GM19372 (cell line): ENCODE measurements around the gene FICD.
A peak's percentile ranks its signal among the peaks of the same experiment; 100 is the strongest.
"Not testable (repeated sequence)": the region's sequence is repeated elsewhere in the genome, so short reads cannot be mapped to it uniquely, and the experiment has no call there.

Source experiments
- ATAC-seq: cut with Tn5 transposase; IDR thresholded peaks from one replicate; pipeline ENCODE4 v1.9.1; 2021; ENCODE audit warnings: mild to moderate bottlenecking, low read depth, moderate library complexity; ENCODE audit not compliant: unreplicated experiment

Gene FICD

DNA sequence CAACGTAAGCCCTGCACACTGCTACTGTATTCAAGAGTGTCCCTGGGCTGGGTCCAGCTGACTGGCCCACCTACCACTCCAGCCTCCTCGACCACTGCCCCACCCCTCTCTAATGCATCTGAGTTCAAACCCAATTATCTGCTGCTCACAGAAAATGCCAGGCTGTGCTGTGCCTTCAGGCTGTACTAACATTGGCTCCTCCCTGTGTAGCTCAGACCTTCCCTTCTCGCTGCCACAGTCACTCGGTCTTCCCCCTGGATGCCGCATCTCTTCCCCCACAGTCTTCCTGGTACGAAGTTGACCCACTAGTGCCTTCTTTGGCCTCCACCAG, 12.1 kb downstream of the FICD start:
- ATAC-seq: no peak

DNA sequence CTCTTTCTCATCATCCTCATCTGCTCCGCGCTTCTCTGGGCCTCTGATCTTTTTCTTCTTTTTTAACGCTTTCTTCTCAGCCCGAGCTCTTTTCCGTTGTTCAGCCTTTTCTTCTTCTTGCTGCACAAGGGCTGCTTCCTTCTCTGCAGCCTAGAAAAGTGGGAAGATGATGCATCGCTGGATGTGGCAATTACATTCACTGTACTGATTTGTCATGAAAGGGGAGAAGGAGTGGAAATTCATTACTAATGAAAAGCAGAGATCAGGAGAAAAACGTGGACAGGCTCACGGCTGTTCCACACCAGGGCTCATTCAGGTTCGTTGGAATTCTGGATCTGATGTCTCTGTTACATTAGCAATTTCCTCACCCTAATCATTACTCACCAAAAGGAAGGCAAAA, 15.1 kb downstream of the FICD start:
- no peak for ATAC-seq

DNA sequence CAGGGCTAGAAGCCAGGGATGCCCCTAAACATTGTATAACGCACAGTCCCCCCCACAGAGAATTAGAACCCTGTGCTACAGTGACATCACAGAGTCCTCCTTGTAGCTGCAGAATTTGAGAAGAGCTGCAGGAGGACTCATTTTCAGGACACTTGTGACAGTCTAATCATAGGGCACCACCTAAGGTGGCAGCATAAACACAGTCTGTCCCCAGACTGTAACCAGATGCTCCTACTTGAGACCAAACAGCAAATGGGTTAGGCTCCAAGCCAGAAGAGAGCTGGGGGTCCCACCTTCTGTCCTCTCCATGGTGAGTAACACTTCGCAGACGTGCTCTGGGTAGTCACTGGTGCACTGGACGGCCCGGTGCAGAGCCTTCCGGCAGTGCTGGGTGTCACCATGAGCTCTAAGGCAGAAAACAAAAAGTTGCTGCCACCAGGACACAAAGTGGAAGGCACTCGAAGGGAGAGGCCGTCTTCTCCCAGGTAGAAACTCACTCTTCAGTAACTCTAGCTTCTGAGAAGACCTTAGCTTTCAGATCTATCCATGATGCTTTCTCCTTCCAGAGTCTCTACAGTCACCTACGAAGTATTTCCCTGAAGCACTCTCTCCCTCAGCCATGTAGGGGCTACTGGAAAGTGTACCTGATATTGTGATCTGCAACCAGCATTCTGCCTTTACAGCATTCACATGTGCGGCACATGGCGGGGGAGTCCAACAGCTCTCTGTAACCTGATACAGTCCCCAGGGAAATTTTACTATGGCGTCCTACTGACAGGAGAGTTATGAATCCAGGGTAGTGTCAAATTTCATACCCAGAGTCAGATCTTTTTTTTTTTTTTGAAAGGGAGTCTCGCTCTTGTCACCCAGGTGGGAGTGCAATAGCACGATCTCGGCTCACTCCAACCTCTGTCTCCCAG, 17.1 kb downstream of the FICD start:
- ATAC-seq: no peak

DNA sequence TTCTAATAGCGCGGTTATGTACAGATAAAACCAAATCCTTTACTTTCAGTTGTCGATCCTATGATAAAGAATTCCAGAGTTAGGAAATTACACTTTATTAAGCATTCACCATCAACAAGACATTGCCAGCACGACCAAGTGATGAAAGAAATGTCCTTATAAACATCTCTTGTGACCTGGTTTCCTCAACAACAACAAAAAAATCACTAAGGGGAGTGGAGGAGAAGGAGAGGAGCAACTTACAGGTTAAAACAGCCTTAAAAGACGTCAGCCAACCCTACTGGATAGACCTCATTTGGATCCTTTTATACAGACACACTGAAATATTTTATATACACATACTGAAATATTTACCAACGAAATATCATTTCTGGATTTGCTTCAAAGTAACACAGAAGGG, 23.1 kb downstream of the FICD start:
- no peak for ATAC-seq

DNA sequence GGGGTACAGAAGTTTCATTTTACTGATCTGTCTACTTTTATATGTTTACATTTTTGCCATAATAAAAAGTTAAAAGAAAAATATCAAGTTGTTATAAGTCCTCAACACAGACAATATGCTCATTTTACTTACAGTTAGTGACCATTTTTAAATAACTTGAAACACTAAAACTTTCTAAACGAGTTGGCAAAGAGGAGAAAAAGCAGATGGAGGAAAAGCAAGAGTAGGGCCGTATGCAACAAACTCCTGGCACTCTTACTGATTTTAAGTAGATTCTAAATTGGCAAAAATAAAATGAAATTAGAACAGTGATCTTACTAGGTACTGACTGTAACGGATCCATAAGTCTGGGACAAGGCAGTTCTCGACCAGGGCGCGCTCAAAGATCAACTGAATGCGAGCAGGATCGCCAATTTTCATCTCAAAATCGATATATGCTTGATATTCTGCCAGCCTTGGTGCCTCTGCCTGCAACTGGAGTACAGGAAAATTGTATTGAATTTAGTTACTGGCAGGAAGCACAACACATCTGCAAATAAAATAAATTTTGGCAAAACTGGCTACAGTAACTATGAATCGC, 23.6 kb downstream of the FICD start:
- ATAC-seq: no peak

DNA sequence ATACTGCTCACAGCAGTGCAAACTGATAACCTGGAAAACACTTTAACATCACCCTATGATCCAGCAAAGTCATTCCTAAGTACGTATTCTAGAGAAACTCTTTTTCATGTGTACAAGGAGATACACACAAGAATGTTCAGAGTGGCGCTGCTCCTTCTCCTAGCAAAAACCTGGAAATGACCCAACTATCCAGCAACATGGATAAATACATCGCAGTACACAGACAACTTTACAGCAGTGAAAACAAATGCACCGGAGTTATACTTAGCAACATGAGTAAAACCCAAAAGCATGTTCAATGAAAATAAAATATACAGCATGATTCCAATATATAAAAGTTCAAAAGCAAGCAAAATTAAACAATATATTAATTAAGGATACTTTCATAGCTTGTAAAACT, 27.2 kb downstream of the FICD start:
- ATAC-seq: no peak

DNA sequence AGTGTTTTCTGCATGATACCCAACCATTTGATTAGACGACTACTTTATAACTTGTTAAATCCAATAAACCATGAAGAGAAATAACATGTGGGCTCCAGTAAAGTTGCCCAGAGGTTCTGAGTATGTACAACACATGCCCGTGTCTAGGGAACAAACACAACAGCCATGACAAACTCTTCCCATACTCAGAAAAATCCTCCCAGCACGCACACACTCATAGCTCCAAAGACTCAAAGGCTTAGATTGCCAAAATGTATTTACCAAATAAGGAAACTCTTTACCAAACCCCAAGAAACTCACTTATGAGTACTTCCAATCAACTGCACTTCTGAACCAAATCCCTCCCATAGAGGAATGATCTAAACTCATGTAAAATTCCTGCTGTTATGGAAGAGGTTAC, 28.6 kb downstream of the FICD start:
- no peak for ATAC-seq

DNA sequence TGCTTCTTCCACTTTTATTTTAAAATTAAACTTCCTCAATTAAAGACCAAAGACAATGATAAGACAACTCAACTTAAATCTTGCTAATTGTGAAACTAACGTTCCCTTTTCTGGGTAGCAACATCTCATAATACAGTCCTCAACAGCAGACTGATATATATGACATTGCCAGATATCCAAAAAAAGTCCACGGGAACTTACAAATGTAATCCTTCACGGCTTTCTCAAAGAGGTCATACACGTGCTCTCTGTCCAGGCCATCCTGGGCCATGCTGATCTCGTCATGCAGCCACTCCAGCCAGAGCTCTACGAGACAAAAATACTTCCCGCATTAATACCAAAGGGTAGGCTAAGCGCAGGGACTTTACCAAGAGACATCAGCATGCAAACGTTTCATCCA, 32.6 kb downstream of the FICD start:
- no peak for ATAC-seq

DNA sequence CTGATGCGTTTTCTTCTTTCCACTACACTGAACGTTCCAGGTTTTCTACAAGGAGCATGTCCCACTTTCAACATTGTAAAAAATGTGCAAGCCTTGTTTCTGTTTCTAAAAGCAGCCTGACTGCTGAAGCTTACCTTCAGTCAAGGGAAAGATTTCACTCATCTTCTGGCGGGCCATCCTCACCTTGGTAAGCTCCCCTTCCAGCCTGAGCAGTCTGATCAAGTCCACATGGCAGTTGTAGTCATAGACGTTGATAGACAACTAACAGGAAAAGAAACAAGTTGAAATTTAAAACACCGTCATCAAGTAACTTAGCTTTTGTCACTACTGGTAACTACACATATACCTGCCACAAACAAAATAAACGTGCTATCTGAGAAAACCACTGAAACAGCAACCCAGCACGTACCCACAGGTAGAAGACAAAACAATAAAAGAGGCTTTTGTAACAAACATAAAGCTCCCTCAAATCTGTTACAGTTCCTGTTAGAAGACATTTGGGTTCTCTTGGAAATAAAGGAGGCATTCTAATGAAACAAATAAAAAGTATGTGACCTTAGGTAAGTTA, 34.0 kb downstream of the FICD start:
- no peak for ATAC-seq

DNA sequence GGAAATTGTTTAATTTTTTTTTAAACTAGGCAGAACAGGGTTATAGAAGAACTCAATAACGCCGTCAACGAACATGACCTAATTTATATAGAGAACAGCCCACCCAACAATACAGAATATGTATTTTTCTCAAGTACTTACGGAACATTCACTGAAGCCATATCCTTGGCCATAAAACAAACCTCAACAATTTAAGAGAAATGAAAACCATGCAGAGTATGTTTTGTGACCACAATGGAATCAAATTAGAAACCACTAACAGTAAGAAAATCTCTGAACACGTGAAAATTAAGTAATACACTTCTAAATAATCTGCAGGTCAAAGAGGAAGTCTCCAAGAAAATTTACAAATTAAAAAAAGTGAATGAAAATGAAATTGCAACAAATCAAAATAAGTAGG, 36.5 kb downstream of the FICD start:
- ATAC-seq: no peak

DNA sequence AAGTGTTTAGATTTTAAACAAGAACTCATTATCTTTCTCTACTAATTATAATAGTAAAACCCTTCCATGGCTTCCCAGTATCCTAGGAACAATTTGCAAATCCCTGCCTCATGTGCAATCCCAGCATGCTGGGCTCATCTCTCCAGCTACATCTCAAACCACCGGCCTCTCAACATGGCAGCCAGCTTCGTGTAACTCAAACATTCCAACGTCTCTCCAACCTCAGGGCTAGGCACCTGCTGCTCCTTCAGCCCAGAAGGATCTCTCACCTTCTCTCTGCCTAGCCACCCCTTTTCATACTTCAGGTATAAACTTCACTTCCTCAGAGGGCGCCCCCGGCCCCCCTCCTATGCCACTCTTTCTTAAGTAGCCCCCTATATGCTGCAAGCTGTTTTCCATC, 38.7 kb downstream of the FICD start:
- no peak for ATAC-seq

DNA sequence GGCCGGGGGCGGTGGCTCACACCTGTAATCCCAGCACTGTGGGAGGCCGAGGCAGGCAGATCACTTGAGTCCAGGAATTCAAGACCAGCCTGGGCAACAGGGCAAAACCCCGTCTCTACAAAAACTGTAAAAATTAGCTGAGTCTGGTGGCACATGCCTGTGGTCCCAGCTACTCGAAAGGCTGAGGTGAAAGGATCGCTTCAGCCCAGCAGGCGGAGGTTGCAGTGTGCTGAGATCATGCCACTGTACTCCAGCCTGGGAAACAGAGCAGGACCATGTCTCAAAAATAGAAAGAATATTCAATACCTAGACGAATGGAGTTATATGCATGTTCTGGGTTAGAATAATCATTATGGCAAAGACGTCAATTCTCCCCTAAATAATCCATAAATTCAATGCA, 40.3 kb downstream of the FICD start:
- not testable (repeated sequence) for ATAC-seq

DNA sequence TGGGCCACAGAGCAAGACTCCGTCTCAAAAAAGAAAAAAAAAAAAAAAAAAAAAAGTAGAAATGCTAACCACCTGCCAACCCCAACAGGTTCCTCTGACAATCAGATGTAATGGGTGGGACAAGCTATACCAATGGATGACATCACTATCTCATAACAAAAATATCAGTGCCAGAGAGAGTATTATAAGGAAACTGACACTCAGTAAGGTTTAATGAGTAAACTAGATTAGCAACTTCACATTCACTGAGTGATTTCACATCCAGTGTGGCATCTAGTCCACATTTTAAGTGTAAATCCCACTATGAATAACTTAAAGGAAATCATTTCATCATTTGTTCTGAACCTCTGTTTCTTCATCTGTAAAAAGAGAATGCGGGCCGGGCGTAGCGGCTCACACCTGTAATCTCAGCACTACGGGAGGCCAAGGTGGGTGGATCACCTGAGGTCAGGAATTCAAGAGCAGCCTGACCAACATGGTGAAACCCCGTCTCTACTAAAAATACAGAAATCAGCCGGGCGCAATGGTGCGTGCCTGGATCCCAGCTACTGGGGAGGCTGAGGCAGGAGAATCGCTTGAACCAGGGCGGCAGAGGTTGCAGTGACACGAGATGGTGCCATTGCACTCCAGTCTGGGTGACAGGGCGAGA, 44.1 kb downstream of the FICD start:
- no peak for ATAC-seq

DNA sequence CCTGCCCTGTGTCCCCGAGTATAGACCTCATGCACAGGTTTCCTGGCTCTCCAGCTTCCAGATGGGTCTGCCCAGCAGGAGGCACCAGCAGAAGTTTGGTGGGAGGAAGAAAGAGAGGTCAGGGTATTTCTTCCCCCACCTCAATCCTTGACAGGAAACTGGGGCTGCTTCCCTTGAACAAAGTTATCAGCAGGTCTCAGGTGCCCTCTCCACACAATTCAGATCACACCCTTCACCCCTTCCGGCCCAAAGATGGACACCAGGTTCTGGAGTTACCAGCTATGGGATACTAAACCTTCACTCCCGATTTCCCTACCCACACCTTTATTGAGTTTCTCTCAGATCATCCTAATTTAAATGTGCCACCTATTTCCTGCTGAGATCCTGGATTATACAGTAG, 44.7 kb downstream of the FICD start:
- ATAC-seq: no peak

DNA sequence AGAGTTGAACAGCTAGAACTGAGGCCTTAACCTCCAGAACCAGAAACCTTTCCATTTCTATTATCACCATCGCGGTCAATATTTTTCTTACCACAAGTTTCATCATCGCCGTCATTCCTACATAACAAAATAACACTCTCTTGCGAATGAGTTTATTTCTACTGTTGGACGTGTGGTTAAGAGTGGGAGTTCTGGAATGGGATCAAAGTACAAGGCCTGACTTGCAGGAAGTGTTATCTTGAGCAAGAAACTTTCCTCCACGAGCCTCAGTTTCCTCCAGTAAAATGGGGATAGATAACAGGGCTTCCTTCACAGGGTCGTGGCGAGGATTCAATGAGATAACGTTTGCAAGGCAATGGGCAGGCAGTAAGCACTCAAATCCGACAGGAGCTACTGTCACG, 45.2 kb downstream of the FICD start:
- no peak for ATAC-seq

DNA sequence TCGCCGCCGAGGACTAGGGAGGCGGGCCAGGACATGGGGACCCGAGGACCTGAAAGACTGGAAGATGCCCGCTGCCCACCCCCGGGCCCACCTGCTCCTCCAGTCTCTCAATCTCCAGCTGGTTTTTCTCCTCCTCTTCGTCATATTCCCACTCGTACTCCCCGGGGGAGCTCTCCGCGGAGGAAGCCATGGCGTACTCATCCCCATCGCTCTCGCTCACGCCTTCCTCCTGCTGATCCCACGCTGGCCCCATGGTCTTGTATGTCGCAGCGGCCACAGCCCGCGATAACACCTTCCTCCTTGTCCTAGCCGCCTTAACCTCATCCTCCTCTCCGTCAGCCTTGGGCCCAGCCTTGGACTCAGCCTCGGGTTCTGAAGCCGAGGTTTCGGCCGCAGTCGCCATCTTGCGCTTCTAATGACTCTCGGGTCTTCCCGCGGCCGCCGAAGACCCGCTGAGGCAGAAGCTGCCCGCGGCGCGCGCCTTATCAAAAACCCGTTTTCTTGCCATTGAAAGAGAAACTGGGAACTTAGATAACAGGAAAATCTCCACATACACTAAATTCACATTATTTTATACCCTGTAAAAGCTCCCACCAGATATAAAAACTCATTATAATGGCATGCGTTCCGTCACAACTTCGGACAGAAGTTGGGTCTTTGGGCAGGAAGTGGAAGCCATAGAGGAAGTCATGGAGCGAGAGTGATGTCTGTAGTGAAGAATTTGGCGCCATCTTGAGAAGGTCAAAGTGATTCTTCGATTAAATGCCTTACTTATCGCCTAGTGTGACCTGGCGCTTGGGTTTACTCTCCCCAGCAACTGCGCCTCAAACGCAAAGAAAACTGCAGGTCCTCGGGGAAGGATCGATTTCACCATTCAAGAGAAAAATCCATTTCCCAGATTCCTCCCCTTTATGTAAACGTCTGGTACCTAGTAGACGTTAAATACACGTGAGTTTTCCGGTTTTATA, 46.0 kb downstream of the FICD start, which contains the start of gene SART3:
SART3 (minus strand) TSS at position 422 of the 968 bp plus-strand sequence; CDS start at position 403, 19 bp downstream.
- peak; percentile 38 for ATAC-seq

DNA sequence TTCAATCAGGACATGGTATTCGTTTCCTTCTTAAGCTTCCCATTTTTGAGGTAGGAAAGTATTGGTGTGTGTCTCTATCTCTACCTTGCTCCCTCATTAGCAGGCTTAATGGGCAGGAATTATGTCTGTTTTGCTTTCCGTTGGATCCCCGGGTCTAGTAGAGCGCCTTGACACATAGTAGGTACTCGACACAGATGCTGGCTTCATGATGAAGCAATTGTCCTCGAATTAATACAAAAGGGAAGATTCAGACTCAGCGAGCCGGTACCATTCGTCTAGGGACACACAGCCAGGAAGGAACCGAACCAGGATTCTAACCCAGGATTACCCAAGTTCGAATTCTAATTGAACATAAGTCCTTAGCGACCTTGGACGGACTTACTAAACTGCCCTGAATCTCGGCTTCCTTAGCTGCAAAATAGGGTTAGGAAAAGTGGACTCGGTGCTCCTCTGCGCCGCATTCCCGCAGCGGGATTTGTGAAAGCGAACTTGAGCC, 46.8 kb downstream of the FICD start:
- ATAC-seq: peak; percentile 1

DNA sequence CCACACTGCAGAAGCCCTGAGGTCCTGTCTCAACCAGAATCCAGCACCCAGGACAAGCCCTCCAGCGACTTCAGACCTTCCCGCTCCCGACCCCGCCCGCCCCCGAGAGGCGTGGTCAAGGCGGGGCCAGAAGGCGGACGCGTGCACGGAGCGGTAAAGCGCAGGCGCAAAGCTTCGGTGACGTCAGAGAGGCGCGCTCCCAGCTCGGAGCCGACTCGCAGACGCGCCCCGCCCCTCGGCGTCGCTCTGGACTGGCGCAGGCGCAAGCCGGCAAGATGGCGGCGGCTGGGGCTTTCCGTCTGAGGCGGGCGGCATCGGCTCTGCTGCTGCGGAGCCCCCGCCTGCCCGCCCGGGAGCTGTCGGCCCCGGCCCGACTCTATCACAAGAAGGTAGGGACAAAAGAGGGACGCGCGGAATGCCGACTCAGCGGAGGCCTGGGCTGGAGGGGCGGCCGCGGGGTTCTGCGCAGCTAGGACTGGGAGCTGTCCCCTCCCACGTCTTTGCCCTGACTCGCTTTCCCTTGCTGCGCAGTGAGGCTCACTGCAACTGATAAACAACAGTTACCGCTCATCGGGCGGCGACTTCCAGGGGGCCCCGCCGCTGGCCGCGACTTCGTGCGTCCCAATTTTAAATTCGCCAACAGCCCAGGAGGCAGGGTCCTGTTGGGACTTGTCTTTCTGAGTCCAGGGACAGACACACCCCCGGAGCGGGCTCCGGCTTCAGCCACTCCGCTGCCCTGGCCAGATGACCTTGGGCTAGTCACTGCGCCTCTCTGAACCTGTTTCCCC, 47.5 kb downstream of the FICD start, which contains the start of gene ISCU:
ISCU (plus strand) TSS at position 249 of the 788 bp plus-strand sequence; CDS start at position 276, 27 bp downstream.
- ATAC-seq: peak; percentile 62
